Measurements from ENCODE around the gene CUZD1.

The CUZD1 gene

DNA sequence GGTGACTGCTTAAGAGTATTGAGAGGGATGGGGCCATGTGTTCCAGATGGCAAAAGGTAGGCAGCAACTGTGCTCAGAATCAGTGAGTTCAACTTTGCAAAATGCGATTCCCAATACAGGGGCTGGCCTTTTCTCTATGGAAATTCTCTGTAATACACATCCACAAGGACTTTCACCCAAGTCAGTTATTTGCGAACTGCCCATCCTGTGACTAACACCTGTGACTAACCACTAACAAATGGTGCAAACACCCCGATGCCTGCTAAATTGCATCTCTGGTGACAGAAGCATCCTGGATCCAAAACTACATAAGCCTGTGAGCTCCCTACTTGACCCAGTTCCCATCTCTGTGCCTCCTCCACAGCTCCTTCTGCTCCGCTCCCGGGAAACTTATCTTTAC is 9.0 kb upstream of the CUZD1 start:
- DNase-seq = no peak

DNA sequence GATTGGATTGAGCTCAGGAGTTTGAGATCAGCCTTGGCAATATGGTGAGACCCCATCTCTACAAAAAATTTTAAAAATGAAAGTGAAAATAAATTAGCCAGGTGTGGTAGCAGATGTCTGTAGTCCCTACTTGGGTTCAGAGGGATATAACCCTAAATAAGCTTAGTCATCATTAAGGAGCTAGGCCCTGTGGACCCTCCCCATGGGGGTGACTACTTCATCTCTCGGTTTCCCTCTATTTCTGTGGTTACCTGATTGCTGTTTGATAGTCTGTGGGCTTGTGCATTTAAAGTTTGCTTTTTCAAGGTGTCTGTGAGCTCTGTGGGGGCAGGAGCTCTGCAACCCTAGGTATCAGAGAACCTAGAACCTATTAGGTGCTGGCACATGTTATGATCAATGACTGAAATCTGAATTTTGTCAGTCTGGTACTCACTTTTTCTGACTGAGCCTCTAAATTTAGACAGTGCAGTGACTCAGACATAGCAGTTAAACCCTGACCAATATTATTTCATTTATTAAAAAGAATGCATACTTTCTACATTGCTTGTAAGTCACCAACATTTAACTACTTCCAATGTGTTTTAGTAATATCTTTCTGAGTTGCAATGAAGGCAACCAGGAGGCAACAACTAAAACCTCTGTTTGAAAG is 8.1 kb upstream of the CUZD1 start:
- no peak for DNase-seq

DNA sequence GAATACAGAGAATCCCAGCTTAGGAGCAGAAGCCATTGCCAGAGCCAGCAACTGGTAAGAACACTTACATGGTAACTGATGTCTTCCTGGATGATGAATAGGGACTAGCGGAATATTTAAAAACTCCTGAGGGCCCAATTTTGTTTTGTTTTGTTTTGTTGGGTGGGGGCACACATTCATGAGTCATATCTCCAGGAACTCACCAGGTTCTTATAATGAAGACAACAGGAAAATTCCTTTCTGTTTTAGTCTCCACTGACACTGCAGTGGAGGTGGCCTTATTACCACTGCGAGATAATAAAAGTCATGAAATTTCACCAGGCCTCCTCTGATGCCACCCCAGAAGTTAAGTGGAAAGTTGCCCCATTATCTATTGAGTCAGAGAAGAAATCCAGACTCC is 6.6 kb upstream of the CUZD1 start:
- DNase-seq = no peak

- DNase-seq = no peak
Measured at GRCh38 chr10:122850705-122851640, 5.3 kb upstream of the CUZD1 start.

DNA sequence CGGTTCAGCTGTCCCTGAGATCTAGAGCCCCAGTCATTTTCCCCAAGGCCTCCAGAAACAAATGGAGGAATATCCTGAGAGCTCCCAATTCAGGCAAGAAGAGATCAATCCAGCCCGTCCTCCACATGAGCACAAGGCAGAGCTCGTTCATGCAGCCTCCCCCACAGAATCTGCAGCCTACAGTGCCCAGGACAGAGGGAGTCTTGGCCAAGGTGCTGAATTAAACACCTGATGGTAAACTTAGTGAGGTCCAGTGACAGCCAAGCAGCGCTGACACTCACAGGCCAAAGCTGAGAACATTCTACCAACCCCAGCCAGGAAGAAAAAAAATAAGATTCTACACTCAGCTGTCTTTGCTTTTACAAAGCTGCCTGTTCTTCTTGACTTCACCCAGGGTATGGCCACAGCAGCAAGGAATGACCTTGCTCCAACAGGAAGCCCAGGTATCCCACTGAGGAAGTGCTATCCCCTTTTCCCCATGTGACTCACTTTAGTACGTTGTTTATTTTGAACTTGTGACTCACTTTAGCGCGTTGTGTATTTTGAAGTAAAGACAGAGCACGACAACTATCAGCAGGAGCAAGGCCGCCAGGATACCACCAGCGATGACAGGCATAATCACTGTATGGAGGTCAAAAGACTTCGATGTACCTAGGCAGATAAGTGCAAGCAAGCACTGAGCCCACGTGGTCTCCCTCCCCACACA is 4.4 kb upstream of the CUZD1 start:
- no peak for DNase-seq

DNA sequence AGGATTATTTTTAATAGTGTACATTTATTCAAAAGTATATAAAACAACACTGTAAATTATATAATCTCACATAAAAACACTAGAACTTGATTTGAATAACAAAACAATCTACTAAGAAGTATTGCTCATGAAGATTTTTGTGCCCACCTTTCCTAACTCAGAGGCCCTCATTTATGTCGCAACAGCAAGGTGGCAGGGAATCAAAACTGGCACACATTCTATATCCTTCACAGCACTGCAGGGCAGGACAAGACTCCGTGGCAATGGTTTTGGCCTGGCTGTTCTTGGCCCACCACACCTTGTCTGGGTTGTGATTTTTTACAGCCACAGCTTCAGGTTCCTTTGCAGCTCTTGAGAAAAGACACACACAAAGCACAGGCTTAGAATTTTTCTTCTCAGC is 3.4 kb upstream of the CUZD1 start:
- no peak for DNase-seq

DNA sequence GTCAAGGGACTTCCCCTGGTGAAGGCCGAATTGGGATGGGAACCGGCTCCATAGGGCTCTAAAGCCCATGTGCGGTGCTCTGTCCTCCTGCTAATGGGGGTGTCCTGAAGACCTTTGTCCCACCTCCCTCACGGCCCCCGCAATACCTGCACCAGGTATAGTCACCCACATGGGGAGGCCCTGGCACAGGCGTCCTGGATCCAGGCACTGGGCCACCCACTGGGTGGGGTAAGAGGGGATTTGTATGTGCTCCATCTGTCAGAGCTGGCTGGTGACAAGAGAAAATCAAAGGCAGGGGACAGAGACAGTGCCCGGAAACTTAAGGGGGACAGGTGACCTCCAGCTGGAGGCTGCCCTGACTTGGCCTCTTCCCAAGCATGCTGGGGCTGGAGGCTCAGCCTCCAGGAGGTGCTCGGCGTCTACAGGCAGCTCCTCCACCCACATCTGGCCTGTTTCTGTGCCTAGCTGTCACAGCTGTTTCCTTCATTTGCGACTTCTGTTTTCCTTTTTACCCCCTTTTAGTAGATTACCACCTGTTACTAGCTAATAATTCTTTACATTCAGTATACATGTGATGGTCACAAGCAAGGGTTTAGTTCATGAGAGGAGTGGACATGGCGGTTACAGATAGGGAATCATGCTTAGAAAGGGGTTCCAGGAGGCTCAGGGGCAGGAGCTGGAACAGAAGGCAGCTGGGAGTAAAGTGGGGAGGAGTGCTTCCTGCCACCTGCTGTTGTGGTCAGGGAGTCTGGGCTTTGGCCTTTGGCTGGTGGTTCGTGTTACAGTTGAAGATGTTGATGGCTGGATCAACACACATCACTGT is 2.3 kb upstream of the CUZD1 start:
- DNase-seq = no peak

DNA sequence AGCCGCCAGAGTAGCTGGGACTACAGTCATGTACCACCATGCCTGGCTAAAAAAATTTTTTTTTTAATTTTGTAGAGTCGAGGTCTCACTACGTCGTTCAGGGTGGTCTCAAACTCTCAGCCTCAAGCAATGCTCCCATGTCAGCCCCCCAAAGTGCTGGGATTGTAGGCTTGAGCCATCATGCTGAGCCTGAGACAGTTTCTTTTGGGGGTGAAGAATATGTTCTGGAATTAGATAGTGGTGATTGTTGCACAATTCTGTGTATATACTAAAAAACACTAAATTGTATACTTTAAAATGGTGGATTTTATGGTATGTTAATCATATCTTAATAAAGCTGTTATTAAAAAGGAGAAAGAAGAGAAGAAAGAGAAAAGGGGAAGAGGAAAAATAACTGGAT is 1.5 kb downstream of the CUZD1 start:
- DNase-seq = no peak

DNA sequence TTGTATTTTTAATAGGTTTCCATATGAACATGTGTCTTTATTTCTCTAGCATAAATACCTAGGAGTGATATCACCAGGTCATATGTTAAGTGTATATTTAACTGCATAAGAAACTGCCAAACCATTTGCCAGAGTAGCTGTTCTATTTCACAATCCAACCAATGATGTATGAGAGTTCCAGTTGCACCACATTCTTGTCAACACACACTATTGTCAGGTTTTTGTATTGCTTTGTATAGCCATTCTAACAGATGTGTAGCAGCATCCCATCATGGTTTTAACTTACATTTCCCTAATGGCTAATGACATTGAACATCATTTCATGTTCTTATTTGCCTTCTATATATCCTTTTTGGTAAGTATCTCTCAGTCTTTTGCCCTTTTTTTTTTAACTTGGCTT is 4.1 kb downstream of the CUZD1 start:
- DNase-seq = no peak

DNA sequence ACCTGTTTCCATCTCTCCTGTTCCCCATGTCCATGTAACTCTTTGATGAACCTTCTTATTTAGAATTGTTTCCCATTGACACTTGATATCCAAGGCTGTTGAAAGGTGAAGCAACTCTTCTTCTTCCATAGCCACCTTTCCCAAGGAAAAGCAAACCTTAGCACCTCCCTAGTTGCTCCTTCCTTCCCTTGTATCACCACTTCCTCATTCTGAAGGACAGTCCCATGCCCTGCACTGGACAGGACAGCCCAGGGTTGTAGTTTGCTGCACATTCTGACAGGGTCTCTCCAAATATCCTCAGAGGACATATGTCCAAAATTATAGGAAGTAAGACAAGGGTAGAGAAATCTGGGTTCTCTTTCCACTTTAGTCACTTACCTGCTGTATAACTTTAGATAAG is 6.2 kb downstream of the CUZD1 start:
- DNase-seq = no peak

DNA sequence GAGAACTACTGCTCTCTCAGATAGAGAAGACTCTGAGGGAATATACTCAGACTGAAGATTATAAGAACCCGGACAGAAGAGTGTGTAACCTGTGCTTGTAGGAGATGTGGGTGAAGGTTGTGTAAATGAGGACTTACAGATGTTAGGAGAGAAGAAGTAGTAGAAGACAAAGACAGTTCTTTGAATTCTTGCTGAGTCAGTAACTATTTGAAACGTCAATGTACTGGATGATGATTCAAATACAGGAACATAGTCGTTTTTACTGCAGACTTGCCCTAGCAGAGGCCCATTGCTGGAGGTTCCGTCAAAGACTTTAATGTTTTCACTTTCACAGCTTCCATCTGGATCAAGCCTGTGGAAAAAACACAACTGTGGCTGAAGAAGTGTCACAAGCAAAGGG is 6.8 kb downstream of the CUZD1 start:
- DNase-seq = no peak

DNA sequence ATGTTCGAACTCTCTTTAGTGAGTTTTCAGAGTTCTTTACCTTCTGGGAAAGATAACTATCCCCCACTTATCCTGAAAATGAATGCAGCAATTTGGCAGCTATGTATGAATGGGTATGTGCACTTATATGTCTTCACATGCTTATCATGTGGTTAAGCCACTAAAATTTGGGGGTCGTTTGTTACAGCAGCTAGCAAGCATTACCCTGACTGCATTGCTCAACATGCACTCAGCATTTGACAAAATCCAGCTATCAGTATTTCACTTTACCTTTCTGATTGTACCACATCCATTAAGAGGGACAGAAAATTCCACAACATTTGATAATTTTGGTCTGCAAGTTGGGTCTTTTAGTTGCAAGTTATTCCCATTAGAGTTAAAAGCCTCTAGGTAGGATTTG is 9.7 kb downstream of the CUZD1 start:
- no peak for DNase-seq

DNA sequence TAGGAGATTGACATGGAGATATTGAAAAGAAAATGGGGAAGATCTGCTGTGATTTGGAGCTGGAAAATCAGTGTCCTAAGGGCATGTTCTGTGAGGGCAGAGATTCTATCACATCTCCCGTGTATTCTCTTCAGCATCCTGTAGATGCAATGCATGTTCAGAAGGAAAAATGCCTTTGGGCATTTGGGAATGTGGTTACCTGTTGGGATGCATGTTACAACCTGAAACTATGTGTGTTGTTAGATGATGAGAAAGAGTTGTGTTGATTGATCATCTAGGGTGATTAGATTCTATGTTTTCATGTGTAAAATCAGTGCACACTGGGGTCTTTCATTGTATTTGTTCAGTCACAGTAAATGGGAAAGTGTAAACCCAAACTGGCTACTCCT is 14.7 kb downstream of the CUZD1 start:
- no peak for DNase-seq

GRCh38 chr10:122830273-122830964 is 15.2 kb downstream of the CUZD1 start:
- no peak for DNase-seq

DNA sequence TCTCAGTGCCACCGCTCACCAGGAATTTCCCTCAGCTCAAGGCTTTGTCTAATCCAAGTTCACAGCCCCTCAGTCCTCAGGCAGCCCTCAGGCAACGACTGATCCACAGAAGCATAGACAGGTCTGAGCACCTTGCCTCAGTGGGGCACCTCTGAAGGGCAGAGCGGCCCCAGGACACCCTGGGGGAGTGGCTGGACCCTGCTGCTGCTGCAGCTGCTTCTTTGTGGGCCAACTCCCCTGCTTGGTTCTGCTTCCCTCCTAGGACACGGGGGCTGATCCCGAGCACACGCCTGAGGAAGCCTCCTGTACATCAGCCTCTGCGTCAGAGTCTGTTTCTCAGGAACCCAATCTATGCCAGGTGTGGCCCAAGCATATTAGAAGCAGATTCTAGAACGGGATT is 16.2 kb downstream of the CUZD1 start:
- DNase-seq = no peak

DNA sequence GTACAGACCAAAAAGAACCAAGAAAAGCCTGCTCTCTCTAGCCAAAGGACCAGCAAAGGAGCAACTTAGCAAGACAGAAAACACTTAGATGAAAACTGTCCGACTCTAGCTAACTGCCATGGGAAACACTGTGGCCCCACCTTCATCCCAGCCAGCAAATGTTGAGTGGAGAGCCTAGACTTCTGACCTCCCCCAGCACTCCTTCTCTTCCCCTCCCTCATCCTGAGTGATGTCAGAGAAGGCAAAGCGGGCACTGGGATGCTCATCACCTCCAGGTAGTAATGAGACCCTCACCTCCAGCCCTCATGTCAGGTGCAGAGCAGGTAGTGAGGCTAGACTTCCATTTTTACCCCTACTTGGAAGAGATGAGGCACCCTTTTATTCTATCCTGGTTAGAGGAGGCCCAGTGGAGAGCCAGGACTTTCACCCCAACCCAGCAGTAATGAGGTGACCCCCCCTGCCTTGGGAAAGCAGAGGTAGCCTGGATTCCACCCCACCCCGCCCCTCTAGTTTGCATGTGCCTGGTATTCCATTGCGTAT is 16.9 kb downstream of the CUZD1 start:
- no peak for DNase-seq

- DNase-seq = no peak
Measured at GRCh38 chr10:122827302-122827701, 18.4 kb downstream of the CUZD1 start.

DNA sequence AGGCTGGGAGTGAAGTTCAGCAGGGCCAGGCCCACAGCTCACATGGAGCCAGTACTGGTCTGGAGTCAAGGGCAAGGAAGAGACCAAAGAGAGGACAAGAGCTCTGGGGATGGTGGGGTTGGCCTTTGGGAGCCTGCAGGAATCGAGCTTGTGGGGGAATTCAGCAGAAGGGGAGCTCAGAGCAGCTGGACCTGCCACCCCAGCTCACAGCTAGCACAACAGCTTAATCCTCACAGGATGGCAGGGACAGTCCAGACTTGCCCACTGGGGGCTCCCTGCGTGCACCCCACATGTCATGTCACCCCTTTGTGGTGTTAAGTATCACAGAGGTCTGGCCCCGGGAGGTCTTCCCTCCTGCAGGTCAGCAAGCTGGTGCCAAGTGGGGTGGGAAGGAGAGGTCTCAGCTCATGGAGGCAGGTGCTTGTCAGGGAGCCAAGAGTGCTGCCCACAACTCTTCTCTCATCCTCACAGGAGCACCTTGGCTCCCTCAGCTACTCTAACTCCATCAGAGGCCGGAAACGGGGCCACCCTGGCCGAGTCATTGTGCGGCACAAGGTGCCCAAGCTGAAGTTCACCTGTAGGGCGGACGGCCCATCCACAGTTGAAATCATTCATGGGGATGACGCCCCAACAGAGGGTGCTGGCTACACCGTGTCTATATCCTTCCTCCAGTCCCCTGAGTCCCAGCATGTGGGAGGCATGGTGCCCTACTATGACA is 22.5 kb downstream of the CUZD1 start:
- DNase-seq = no peak

DNA sequence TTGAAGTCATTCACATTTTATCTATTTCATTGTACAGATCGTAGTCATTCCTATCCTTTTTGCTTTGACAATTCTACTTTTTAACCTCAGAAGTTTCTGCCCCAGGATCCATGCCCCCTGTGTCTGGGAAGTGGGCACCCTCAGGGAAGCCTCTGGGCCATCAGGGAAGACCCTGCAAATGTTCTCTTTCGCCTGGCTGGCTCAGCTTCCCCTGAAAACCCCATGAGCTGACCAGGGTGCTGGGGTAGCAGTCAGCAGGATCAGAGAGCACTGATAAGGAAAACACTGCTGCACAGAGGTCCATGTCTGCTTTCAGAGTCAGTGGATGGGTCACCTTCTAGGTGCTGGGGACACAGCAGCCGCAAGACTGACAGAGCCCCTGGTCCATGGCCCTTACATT is 23.8 kb downstream of the CUZD1 start:
- no peak for DNase-seq

DNA sequence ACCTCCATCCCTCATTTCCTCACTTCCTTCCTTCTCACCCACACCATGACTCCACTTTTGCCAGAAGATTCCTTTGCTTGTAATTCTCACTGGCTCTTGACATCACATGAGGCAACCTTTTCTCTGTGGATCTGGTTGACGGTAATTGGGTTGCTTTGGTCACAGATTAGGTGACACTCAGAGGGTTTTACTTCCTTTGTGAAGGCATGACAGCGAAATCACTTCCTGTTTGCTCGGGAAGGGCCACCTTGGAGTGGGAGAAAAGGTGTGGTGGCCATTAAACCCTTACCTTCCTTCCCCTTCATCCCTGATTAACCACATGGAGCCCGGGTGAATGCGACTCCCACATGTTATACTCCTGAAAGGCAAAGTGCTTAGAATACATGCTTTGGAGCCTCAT is 30.2 kb downstream of the CUZD1 start:
- DNase-seq = no peak

DNA sequence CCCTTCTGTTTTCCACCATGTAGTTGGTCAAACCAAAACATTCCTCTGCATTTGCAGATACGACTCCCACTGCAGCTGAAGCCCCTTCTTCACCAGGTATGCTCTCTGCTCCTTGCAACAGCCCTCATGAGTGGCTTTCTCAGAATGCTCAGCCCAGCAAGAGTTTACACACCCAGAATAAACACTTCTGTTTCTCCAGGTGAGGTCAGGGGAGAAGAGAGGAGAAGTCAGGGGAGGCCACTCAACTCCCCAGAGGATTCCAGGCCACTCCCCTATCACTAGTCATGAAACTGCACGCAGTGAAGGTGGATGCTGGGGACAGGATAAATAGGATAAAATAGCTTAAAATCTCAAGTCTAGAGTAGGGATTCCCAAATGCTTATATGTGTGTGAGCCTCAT is 31.2 kb downstream of the CUZD1 start:
- DNase-seq = no peak

Measured in suppressor macrophage treated with lipopolysaccharide for 1 hour (primary cell).